Osteocyte (in vitro differentiated cells): ENCODE results near the gene SPRR2B. TPM values are rescaled to one million over a fixed set of nuclear protein-coding genes. Genes with fewer than 3 reads are reported as not detected.
"Not testable (repeated sequence)": the region's sequence is repeated elsewhere in the genome, so short reads cannot be mapped to it uniquely, and the experiment has no call there.

Experiments used
- DNase-seq: peaks from one replicate; pipeline ENCODE4 v3.0.0; 2021; ENCODE audit warnings: mixed read lengths; ENCODE audit not compliant: unreplicated experiment; ENCODE audit errors: extremely low spot score
- H3K27ac Mint-ChIP-seq: one replicate; pipeline ENCODE4 v1.8.0; 2021; ENCODE audit warnings: mild to moderate bottlenecking, mixed read lengths; ENCODE audit not compliant: unreplicated experiment
- H3K27me3 Mint-ChIP-seq: one replicate; pipeline ENCODE4 v1.8.0; 2021; ENCODE audit warnings: mixed read lengths; ENCODE audit not compliant: unreplicated experiment
- H3K36me3 Mint-ChIP-seq: one replicate; pipeline ENCODE4 v1.8.0; 2021; ENCODE audit warnings: mixed read lengths; ENCODE audit not compliant: unreplicated experiment
- H3K4me1 Mint-ChIP-seq: one replicate; pipeline ENCODE4 v1.8.0; 2021; ENCODE audit warnings: mixed read lengths; ENCODE audit not compliant: unreplicated experiment
- H3K4me3 Mint-ChIP-seq: one replicate; pipeline ENCODE4 v1.8.0; 2021; ENCODE audit warnings: mild to moderate bottlenecking, moderate library complexity, mixed read lengths; ENCODE audit not compliant: unreplicated experiment
- H3K9me3 Mint-ChIP-seq: one replicate; pipeline ENCODE4 v1.8.0; 2021; ENCODE audit warnings: mixed read lengths; ENCODE audit not compliant: unreplicated experiment
- long read RNA-seq: library from polyadenylated mRNA; unstranded; transcript quantifications from one replicate; pipeline ENCODE4 v2.0.0, GENCODE V29; 2021
- total RNA-seq: library from RNA; stranded (reverse); gene quantifications from 2 replicates; pipeline ENCODE4 v1.2.1, GENCODE V29; 2021
- TF ChIP-seq, protein P1 (sequence below): fragments of 200-600 bp; sonication (generic); IDR thresholded peaks from 2 replicates; pipeline ENCODE4 v1.5.0; 2021; ENCODE audit warnings: antibody characterized with exemption, mild to moderate bottlenecking, moderate library complexity

The SPRR2B gene
- not detected in 2 replicates for total RNA-seq
- long read RNA-seq, result 0 reads

DNA sequence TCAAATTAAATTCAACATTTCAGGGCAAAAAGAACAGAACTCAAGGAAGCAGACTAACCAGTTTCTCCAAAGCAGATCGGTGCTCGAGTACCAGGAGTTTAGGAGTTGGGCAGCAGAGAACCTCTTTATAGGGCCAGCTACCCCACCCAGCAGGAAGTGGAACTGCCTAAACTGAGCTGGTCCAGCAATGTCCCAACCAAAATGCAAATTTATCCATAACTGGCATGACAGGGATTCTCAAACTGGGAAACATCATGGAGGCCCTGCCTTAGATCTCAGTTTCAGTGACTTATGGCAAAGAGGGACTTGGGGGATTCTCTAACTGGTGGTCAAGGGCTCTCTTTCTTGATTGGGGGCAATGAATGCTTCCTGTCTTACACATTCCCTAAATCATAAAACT is at the start of gene SPRR2B:
Gene SPRR2B (minus strand): TSS at position 101 of the 400 bp plus-strand sequence. CDS start 772 bp downstream, outside the sequence.
- H3K27me3 Mint-ChIP-seq, result no peaks in the 10 kb centered on the region
- TF ChIP-seq, protein P1, sequence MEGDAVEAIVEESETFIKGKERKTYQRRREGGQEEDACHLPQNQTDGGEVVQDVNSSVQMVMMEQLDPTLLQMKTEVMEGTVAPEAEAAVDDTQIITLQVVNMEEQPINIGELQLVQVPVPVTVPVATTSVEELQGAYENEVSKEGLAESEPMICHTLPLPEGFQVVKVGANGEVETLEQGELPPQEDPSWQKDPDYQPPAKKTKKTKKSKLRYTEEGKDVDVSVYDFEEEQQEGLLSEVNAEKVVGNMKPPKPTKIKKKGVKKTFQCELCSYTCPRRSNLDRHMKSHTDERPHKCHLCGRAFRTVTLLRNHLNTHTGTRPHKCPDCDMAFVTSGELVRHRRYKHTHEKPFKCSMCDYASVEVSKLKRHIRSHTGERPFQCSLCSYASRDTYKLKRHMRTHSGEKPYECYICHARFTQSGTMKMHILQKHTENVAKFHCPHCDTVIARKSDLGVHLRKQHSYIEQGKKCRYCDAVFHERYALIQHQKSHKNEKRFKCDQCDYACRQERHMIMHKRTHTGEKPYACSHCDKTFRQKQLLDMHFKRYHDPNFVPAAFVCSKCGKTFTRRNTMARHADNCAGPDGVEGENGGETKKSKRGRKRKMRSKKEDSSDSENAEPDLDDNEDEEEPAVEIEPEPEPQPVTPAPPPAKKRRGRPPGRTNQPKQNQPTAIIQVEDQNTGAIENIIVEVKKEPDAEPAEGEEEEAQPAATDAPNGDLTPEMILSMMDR, result no peak
- no peak for DNase-seq
- no peaks in the 10 kb centered on the region for H3K9me3 Mint-ChIP-seq
- no peaks in the 10 kb centered on the region for H3K4me1 Mint-ChIP-seq
- H3K36me3 Mint-ChIP-seq, result no peaks in the 10 kb centered on the region
- no peak within 1 kb of the TSS for H3K27ac Mint-ChIP-seq
- H3K4me3 Mint-ChIP-seq, result no peak within 1 kb of the TSS

DNA sequence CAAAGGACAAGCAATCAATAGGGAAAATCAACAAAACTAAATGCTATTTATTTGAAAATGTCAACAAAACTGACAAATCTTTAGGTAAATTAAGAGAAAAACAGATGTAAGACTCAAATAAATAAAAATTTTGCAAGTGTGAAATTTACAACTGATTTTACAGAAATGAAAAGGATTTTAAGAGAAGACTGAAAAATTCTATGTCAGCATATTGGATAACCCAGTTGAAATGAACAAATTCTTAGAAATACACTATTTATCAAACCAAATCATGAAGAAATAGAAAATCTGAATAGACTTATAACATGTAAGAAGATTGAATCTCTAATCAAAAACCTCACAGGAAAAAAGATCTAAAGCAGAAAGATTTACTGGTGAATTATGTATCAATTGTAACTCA is 49.5 kb upstream of the SPRR2B start:
- Mint-ChIP-seq H3K4me1 (no peaks in the 10 kb centered on the region), H3K36me3 (no peaks in the 10 kb centered on the region), H3K27ac (no peak overlapping the region)

DNA sequence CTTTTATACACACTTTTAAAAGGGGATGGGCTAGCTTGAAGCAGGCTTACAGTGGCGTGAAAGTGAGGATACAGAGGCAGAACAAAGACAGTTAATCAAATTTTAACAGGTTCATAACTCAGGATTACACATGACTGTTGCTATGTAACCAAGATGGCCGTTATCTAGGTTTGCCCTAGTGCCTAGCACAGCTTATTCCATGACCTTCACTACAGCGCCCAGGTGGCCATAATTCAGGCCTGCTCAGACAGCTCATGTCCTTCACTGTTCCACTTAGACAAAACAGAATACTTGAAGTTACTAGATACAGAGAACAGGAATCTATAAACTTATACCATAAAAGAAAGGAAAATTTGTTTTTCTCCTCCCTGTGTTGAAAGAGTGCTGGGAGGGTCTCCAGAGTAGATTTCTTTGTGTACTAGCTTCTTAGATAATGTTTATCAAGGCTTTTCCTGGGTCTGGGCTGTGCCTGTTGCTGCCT is 48.1 kb upstream of the SPRR2B start:
- TF ChIP-seq, protein P1, result no peak
- H3K27ac Mint-ChIP-seq, result no peak overlapping the region
- H3K4me1 Mint-ChIP-seq, result no peaks in the 10 kb centered on the region
- DNase-seq, result no peak
- H3K4me3 Mint-ChIP-seq, result no peak overlapping the region
- H3K9me3 Mint-ChIP-seq, result no peaks in the 10 kb centered on the region
- H3K27me3 Mint-ChIP-seq, result no peaks in the 10 kb centered on the region
- no peaks in the 10 kb centered on the region for H3K36me3 Mint-ChIP-seq

More for the DNA sequence above, 49.5 kb upstream of the SPRR2B start:
- TF ChIP-seq, protein P1, result no peak
- Mint-ChIP-seq H3K9me3 (no peaks in the 10 kb centered on the region), H3K4me3 (no peak overlapping the region), H3K27me3 (no peaks in the 10 kb centered on the region)
- DNase-seq, result no peak

DNA sequence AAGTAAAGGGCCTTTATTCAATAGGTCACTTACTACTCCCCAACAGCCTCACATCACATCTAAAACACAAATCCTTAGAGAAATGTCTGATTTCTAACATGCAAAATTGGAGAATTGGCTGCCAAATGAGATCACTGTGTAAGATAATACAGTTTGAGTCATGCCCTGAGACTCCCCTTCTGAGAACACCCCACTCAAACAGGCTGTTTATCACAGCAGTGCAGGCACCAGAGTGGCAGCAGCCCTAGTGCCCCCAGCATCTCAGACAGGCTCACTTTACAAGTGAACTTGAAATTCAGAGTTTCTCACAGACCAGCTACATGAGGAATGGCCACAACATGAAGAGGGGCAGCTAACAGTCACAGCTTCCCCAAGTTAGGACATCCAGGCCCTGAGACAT is 43.9 kb upstream of the SPRR2B start:
- H3K27ac Mint-ChIP-seq, H3K9me3 Mint-ChIP-seq, DNase-seq, H3K27me3 Mint-ChIP-seq, H3K4me1 Mint-ChIP-seq, H3K36me3 Mint-ChIP-seq, H3K4me3 Mint-ChIP-seq: not testable (repeated sequence)

DNA sequence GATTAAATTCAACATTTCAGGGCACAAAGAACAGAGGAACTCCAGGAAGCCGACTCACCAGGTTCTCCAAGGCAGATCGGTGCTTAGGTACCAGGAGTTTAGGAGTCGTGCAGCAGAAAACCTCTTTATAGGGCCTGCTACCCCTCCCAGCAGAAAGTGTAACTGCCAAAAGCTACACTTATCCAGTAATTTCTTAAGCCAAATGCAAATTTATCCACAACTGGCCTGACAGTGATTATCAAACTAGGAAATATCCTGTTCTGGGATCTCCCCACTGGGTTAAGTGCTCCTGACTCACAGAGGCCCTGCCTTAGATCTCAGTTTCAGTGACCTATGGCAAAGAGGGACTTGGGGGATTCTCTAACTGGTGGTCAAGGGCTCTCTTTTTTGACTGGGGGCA is 42.0 kb upstream of the SPRR2B start, which contains the start of gene SPRR2F:
Gene SPRR2F (minus strand): TSS at position 101 of the 400 bp plus-strand sequence. CDS start 783 bp downstream, outside the sequence.
- TF ChIP-seq, protein P1, result no peak
- H3K27me3 Mint-ChIP-seq, result no peaks in the 10 kb centered on the region
- no peak within 1 kb of the TSS for H3K27ac Mint-ChIP-seq
- no peak within 1 kb of the TSS for H3K4me3 Mint-ChIP-seq
- H3K36me3 Mint-ChIP-seq, result no peaks in the 10 kb centered on the region
- DNase-seq, result no peak
- no peaks in the 10 kb centered on the region for H3K9me3 Mint-ChIP-seq
- H3K4me1 Mint-ChIP-seq, result no peaks in the 10 kb centered on the region

DNA sequence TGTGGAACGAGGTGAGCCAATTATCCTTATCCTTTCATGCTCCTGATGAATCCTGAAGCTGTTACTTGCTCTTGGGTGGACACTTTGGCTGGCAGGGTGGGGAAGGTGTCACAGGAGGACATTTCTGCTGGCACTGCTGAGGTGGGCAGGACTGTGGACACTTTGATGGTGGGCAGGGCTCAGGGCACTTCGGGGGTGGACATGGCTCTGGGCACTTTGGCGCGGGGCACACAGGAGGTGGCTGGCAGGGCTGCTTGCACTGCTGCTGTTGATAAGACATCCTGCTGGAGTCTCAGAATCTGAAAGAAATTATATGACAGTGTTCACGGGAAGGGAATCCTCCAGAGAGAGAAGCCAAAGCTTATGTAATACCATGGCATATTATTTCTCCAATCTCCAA is 41.0 kb upstream of the SPRR2B start:
- H3K27me3 Mint-ChIP-seq, H3K27ac Mint-ChIP-seq, H3K4me1 Mint-ChIP-seq, H3K9me3 Mint-ChIP-seq, H3K36me3 Mint-ChIP-seq, H3K4me3 Mint-ChIP-seq, DNase-seq: not testable (repeated sequence)
